Uterus (tissue), 4 donors: ENCODE data around the gene RAPGEF3. TPM values are rescaled to one million over a fixed set of nuclear protein-coding genes. Genes with fewer than 3 reads are reported as not detected.

Experiments
- DNase-seq, 2 donors: peaks; one replicate each; pipeline ENCODE4 v3.0.0-alpha.2; 2019 to 2020
- H3K27ac ChIP-seq, 2 donors: fragments of 200-600 bp; sonication (generic); 1 replicate in 1 of 2; 2 replicates in 1 of 2; pipeline ENCODE4 v1.5.1; 2016 to 2018
- H3K27me3 ChIP-seq, 2 donors: fragments of 200-600 bp; sonication (generic); one replicate each; pipeline ENCODE4 v1.5.1; 2018 to 2019; ENCODE audit warnings: control low read depth in 1 of 2
- H3K36me3 ChIP-seq, 2 donors: fragments of 200-600 bp; sonication (generic); one replicate each; pipeline ENCODE4 v1.5.1; 2019; ENCODE audit warnings: control low read depth in 1 of 2
- H3K4me1 ChIP-seq, 2 donors: fragments of 200-600 bp; sonication (generic); one replicate each; pipeline ENCODE4 v1.5.1; 2018 to 2019; ENCODE audit warnings: control low read depth in 1 of 2
- H3K4me3 ChIP-seq, 2 donors: fragments of 200-600 bp; sonication (generic); 1 replicate in 1 of 2; 2 replicates in 1 of 2; pipeline ENCODE4 v1.5.1; 2018 to 2019; ENCODE audit warnings: mild to moderate bottlenecking in 1 of 2
- H3K9me3 ChIP-seq, 2 donors: fragments of 200-600 bp; sonication (generic); one replicate each; pipeline ENCODE4 v1.5.1; 2019; ENCODE audit warnings: control low read depth in 1 of 2
- CTCF ChIP-seq, 4 experiments: fragments of 200-600 bp in 2 of 4; fragments of 450-650 bp in 2 of 4; sonication (generic) in 2 of 4; IDR thresholded peaks; one replicate each; pipeline ENCODE4 v1.5.1; 2016 to 2019; ENCODE audit warnings: antibody characterized with exemption in 4 of 4, mild to moderate bottlenecking in 2 of 4, moderate library complexity in 1 of 4
- POLR2A ChIP-seq, 2 donors: fragments of 450-650 bp; IDR thresholded peaks; one replicate each; pipeline ENCODE4 v1.6.1; 2016; ENCODE audit warnings: antibody characterized with exemption in 2 of 2, mild to moderate bottlenecking in 1 of 2, moderate library complexity in 1 of 2
- intact Hi-C: fragments of 100-400 bp; cut with DNase I; formaldehyde crosslinking; loops from one replicate; pipeline ENCODE4 v1.15.1; 2023; ENCODE audit warnings: low total_unique reads
- total RNA-seq, 4 donors: library from RNA; depleted of rRNA in 3 of 4; stranded (reverse); fragments of >200 nt in 3 of 4; gene quantifications; one replicate each; pipeline versions ENCODE4 v1.1.0 to v1.2.4, GENCODE V29; 2014 to 2023
- donor health status: DM: yes; HTN: yes; CAD: no.

Gene RAPGEF3
- total RNA-seq, 4 donors from 2014 or later, result 13.5 to 105 (median 48.7) TPM

GRCh38 chr12:47769234-47770085 is 10.8 kb upstream of the RAPGEF3 start:
- H3K27ac ChIP-seq, result no peak overlapping the region
- no peaks in the 10 kb centered on the region for H3K9me3 ChIP-seq
- no peaks in the 10 kb centered on the region for H3K36me3 ChIP-seq
- TF ChIP-seq POLR2A (IDR thresholded peaks at IDR 0.05) (no peak), CTCF (IDR thresholded peaks at IDR 0.05) (no peak)
- peaks cover 0 to under 1% of the 10 kb centered on the region in 2 donors for H3K4me1 ChIP-seq
- DNase-seq, result no peak
- no peak overlapping the region for H3K4me3 ChIP-seq
- no peaks in the 10 kb centered on the region for H3K27me3 ChIP-seq
- intact Hi-C loops, result no loop called here

GRCh38 chr12:47768323-47768811 is 9.7 kb upstream of the RAPGEF3 start:
- no peak overlapping the region for H3K27ac ChIP-seq
- intact Hi-C loops, result no loop called here
- H3K36me3 ChIP-seq, result no peaks in the 10 kb centered on the region
- no peak for TF ChIP-seq POLR2A (IDR thresholded peaks at IDR 0.05)
- TF ChIP-seq CTCF (IDR thresholded peaks at IDR 0.05), result no peak
- H3K4me1 ChIP-seq, result no peaks in the 10 kb centered on the region
- no peaks in the 10 kb centered on the region for H3K9me3 ChIP-seq
- no peaks in the 10 kb centered on the region for H3K27me3 ChIP-seq
- no peak for DNase-seq
- H3K4me3 ChIP-seq, result no peak overlapping the region

GRCh38 chr12:47767216-47767724 is 8.6 kb upstream of the RAPGEF3 start:
- Histone ChIP-seq H3K27ac (no peak overlapping the region), H3K4me1 (no peaks in the 10 kb centered on the region), H3K4me3 (no peak overlapping the region), H3K9me3 (no peaks in the 10 kb centered on the region), H3K36me3 (no peaks in the 10 kb centered on the region), H3K27me3 (no peaks in the 10 kb centered on the region)
- TF ChIP-seq CTCF (IDR thresholded peaks at IDR 0.05) (peak; percentile 25 to 55 (median 37)), POLR2A (IDR thresholded peaks at IDR 0.05) (no peak)
- intact Hi-C loops, result no loop called here
- no peak for DNase-seq

- intact Hi-C loops, result no loop called here
- Histone ChIP-seq H3K4me1 (no peaks in the 10 kb centered on the region), H3K27ac (no peak overlapping the region), H3K4me3 (no peak overlapping the region), H3K27me3 (no peaks in the 10 kb centered on the region), H3K36me3 (no peaks in the 10 kb centered on the region), H3K9me3 (no peaks in the 10 kb centered on the region)
- TF ChIP-seq CTCF (IDR thresholded peaks at IDR 0.05) (no peak), POLR2A (IDR thresholded peaks at IDR 0.05) (no peak)
- DNase-seq, result no peak
These were observed 8.0 kb upstream of the RAPGEF3 start for GRCh38 chr12:47766502-47767215.
